HTERT RPE-1 (cell line): Measurements from ENCODE around the gene POMT1.
"Not testable (repeated sequence)": the region's sequence is repeated elsewhere in the genome, so short reads cannot be mapped to it uniquely, and the experiment has no call there.

Experiments
- in situ Hi-C: fragments of 300-500 bp; cut with MboI; formaldehyde crosslinking; loops from 4 replicates; pipeline ENCODE4 v1.14.3; 2020; ENCODE audit warnings: low sequenced_read_pairs

Gene POMT1

DNA sequence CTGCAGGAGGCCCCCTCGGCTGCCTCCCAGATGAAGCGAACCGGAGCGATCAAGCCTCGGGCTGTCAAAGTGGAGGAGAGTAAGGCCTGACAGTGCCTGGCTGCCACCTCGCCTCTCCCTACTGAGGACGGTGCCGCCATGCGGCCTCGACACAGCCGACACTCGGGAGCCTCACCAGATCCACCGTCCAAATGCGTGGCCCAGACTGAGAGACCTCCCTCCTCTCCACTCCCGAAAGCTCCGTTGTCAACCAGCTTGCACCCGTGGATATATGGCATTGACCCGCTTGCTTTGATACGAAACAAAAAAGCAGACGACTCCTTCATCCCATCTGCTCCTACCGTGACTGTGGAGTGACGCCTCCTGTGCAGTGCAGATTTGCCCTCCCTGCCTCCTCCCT is 6.9 kb upstream of the POMT1 start:
- in situ Hi-C loops, result no loop called here

DNA sequence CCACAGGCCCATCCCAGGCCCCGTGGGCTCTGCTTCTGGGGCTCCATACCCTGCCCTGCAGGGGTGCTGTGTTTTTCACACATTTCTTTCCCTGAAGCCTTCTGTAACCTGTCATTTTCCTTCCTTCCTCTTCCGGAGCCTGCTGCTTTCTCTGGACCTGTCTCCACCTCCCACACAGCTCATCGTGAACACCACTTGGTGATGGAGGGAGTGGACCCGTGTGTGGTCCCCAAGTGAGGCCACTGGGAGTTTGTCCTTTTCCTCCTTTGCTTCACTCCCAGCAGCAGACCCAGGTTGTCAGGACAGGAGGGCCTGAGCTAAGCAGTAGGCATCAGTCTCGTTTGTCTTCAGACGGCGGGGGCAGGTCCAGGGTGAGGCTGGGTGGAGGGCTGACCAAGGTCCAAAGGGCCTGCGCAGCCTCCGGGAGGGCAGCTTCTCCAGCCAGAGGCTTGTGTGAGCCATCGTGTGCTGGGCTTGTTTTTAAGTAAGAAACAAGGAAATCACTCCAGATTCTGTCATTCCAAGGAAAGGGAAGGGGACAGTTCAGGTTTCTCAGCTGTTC is 5.8 kb upstream of the POMT1 start:
- in situ Hi-C loops, result no loop called here

DNA sequence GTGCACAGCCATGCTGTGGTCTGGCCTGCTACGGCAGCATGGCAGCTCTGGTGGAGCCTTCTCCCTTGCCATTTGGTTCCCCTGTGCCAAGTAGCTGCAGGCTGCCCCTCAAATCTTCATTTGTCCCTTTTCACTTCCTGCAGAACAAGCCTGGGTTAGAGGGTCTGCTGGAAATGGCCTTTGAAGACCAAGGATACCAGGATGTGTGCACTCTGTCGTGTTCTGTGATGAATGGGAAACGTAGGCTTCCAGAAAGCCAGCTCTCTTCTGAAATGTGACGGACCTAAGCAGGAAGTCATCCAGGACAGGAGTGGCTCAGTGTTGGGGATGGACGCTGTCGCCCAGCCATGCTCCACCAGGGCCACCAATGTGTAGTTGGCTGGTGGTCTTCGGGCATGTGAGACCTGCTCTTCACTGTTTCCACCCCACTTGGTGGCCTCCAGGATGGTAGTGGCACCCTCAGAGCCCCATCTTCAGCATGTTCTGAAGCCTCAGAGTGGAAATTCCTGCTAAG is 3.4 kb upstream of the POMT1 start:
- in situ Hi-C loops, result no loop called here

DNA sequence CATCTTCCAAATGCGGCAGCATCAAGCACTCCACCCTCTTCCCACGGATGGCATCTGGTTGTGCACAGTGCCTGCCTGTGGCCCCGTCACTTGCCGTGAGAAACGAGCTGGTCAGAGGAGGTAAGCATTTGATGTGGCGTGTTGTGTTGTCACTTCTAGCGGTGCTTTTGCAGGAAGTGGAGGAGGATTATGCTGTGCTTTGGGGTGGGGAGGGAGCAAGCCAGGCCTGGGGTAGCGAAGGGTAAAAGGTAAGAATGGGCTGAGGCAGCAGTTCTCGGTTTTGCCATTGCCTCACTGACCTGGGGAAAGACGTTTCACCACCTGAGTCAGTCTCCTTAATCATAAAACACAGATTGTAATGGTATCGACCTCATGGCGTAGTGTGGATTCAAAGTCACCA is 2.3 kb upstream of the POMT1 start:
- in situ Hi-C loops, result no loop called here

DNA sequence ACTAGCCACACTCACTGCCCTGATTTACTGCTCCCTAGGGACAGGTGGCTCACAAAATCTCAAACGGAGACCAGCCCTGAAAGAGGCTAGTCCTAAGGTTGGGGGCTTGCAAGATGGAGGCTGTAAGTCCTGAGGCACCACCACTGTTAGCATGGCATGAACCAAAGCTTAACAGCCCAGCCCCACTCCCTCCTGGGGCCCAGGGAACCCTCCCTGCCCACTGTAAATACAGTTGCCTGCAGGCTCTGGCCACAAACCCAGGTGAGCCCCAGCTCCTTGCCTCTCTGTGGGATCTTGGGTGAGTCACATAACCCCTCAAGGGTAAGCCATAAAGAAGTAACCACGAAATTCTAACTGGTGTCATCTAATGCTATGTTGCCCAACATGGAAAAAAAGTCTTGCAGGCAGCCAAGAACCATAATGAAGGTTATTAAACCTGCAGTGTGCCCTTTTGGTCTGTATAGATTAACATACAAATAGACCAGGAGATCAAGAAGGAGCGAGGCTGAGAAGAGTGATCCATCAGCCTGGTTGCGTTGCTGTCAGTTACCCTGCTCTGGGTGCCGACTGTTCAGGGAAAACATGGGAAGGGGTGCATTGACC is 1.7 kb upstream of the POMT1 start:
- in situ Hi-C loops, result no loop called here

DNA sequence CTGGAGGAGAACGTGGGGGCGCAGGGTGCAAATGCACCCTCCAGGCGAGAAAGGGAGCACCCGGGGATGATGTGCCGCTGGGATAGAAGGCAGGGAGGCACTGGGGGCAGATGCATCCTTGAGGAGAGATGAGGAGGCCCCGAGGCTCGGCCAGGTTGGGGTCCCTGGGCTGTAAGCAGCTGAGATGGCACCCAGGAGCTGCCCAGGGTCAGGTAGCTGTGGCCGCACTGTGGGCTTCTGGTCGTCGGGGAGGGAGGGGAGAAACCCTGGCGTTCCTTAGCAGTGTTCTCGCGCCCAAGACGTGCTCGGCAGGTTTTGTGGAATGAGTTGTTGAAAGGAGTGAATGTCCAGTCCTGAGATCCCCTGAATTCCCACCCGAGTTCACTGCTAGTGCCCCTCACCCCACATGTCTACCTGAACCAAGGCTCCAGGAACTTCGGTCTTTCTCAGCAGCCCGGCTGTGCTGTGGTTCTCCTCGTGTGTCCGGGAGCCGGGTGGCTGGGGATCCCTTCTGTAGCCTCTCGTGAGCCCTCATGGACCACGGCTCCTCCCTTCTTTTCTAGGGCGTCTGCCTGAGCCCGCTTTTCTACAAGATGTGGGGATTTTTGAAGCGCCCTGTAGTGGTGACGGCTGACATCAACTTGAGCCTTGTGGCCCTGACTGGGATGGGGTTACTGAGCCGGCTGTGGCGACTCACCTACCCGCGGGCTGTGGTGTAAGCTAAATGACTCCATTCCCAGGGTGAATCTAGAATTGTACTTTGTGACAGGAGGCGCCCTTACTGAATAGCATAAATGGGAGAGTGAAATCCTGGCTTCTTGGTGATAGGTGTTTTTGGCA is 1.1 kb downstream of the POMT1 start:
- in situ Hi-C loops, result no loop called here

DNA sequence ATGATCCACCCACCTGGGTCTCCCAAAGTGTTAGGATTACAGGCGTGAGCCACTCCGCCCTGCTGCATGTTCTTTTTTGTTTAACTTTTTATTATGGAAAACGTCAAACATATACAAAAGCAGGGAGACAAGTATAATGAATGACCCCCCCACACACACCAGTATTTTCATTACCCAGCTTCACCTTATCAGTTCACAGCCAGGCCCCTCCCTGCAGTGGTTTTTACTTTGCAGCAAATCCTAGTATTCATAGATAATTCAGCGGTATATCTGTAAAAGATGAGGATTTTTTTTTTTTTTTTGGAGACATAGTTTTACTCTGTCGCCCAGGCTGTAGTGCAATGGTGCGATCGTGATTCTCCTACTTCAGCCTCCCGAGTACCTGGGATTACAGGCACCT is 2.3 kb downstream of the POMT1 start:
- in situ Hi-C loops, result no loop called here

DNA sequence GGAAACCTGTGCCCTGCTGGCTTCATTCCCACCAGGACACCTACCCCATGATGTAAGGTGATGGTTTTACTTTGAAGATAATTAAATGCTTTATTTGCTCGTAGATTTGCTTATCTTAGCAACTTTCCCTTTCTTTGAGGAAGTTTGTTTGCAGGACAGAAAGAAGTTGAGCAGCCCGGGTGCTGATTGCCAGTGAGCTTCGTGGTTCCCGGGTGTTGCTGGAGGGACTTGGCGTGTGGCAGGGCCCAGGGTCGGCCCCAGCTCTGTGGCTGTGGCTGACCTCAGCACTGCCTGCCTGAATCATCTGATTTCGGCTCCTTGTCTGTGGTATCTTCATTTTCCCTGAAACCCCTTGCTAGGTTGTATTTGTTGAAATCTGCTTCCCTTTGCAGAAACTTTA is 8.7 kb downstream of the POMT1 start:
- in situ Hi-C loops, result no loop called here

DNA sequence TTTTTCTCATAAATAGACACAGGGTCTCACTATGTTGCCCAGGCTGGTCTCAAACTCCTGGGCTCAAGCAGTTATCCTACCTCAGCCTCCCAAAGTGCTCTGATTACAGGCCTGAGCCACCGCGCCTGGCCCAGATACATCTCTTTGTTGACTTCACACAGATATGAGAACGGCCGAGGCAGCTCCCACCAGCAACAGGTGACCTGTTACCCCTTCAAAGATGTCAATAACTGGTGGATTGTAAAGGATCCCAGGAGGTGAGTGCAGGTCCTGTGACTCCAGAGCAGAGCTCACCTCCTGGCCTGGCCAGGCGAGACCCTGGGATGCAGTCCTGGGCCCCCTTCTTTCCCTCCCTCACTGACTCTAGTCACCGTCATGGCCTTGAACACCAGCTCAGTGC is 9.2 kb downstream of the POMT1 start:
- in situ Hi-C loops, result no loop called here

DNA sequence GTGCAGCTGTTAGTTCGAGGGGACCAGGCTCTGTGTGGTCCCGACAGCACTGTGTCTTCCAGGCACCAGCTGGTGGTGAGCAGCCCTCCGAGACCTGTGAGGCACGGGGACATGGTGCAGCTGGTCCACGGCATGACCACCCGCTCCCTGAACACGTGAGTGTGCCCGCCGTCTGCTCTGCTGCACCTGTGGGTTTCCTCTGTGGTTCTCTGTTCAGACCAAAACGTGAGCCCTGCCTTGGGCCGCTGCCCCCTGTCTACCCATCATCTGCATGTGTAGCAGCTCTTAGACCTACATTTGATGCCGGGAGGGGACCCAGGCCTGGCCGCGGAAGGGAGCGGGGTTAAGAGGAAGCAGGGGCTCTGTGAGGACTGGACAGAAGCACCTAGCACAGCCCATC is 10.5 kb downstream of the POMT1 start:
- in situ Hi-C loops, result no loop called here

DNA sequence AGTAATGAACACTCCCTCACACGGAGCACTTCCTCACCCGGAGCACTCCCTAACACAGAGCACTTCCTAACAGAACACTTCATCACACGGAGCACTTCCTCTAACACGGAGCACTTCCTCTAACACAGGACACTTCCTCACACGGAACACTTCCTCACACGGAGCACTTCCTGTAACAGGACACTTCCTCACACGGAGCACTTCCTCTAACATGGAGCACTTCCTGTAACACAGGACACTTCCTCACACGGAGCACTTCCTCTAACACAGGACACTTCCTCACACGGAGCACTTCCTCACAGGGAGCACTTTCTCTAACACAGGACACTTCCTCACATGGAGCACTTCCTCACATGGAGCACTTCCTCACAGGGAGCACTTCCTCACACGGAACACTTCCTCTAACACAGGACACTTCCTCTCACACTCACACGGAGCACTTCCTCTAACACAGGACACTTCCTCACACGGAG is 12.9 kb downstream of the POMT1 start:
- in situ Hi-C loops, result not testable (repeated sequence)

DNA sequence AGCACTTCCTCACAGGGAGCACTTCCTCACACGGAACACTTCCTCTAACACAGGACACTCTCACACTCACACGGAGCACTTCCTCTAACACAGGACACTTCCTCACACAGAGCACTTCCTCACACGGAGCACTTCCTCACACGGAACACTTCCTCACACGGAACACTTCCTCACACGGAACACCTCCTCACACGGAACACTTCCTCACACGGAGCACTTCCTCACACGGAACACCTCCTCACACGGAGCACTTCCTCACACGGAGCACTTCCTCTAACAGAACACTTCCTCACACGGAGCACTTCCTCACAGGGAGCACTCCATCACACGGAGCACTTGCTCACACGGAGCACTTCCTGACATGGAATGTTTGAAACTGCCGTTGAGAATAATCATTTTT is 13.4 kb downstream of the POMT1 start:
- in situ Hi-C loops, result no loop called here

DNA sequence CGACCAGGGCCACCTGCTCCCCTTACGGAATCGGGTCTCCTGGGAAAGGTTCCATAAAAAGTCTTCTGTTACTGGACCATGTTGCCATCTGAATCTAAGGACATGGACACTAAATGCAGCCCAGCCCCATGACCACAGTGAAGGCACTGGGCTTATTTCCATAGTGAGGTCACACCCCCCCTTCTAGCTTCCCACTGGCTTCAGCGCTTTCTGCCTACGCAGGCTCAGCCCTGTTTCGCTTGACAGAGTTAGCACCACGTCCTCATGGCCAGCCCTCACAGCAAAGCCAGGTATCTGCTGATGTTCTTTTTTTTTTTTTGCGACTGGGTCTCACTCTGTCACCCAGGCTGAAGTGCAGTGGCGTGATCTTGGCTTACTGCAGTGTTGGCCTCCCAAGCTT is 14.2 kb downstream of the POMT1 start:
- in situ Hi-C loops, result no loop called here

DNA sequence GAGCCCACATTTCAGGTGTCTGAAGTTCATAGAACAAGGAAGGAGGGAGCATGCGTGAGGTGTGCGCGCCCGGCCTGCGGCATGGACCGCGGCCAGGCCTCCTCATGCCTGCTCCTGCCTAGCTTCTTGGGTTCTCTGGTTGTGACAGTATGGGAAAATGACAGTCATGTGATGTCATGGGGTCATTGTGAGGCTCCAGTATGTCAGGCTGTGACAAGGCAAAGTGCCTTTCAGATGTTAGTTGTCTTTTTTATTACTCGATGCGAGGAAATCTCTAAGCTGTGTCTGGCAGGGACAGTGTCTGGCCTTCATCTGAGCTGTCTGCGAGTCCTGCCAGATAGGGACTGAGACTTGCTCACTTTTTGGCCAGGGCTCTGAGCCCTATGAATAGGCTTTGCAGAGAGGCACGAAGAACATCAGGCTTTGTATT is 15.1 kb downstream of the POMT1 start:
- in situ Hi-C loops, result no loop called here

DNA sequence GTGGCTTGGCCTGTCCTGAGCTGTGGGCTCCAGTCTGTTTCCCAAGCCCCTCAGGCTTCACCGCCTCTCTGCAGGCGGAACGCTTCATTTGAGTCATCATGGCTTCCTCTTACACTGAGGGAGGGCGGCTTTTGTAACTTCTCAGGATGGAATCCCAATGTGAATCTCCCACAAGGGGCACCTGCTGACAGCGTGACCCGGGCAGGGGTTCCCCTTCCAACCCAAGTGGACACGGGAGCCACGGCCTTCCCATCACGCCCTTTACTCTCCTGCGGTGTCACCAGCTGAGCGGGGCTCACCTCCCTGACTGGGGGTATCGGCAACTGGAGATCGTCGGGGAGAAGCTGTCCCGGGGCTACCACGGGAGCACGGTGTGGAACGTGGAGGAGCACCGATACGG is 15.8 kb downstream of the POMT1 start:
- in situ Hi-C loops, result no loop called here

DNA sequence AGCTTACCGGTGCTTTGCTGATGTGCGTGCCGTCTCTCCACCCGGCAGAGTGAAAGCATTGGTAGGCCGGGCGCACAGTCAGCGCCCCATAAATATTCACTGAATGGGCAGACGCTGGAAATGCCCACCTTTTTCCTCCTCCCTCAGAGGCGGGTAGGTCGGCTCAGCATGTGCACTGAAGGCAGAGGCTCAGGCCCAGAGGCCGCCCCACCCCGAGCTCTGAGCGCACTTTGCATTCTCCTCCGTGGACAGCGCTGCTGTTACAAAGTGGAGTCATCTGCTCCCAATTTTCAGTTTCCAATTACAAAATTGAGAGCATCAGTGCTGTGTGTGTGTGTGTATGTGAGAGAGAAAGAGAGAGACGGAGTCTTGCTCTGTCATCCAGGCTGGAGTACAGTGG is 17.8 kb downstream of the POMT1 start:
- in situ Hi-C loops, result no loop called here

DNA sequence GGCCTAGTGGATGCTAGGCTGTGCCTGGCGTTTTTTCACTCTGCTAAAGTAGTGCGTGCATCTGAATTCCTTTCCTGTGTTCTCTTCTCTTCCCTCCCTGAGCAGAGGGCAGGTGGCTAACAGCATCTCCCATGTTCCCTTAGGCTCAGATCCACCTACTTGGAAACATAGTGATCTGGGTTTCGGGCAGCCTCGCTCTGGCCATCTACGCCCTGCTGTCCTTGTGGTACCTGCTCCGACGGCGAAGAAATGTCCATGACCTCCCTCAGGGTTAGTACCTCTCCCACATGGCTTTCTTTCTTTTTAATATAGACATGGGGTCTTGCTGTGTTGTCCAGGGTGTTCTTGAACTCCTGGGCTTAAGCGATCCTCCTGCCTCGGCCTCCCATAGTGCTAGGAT is 18.5 kb downstream of the POMT1 start:
- in situ Hi-C loops, result no loop called here

DNA sequence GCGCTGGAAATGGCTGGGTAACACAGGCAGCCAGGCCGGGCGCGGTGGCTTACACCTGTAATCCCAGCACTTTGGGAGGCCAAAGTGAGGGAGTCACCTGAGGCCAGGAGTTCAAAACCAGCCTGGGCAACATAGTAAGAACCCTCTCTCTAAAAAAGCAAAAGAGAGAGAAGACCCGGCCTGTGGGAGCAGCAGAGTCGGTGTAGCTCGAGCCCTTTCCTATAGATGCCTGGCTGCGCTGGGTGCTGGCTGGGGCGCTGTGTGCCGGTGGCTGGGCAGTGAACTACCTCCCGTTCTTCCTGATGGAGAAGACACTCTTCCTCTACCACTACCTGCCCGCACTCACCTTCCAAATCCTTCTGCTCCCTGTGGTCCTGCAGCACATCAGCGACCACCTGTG is 19.1 kb downstream of the POMT1 start:
- in situ Hi-C loops, result no loop called here

DNA sequence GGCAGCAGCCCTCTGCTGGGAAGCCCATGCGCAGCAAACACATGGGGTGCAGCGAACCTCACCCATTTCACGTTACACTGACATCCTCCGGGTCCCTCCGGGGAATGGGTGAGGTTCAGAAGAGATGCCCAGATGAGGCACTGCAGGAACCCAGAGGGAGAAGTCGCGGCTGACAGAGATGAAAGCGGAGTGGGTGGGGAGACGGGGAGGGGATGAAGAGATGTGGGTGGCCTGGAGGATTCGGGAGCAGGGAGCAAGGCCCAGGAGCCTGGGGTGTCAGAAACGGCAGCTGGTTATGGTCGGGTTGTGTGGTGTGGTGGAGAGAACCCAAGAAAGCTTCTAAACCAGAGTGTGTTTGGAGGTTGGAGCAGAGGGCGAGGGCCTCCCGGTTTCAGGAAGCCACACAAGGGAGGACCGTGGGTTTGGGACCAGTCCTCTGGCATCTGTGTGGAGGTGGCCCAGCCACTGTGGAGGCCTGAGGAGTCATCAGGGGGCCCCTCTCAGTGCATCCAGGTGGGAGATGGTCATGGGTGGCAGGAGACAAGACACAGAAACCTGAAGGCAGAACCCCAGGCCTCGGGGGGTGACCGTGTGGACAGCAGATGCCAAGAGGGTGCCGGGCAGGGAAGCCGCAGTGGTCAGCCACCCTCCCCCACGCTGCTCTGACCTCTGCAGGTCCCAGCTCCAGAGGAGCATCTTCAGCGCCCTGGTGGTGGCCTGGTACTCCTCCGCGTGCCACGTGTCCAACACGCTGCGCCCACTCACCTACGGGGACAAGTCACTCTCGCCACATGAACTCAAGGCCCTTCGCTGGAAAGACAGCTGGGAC is 19.8 kb downstream of the POMT1 start:
- in situ Hi-C loops, result no loop called here

DNA sequence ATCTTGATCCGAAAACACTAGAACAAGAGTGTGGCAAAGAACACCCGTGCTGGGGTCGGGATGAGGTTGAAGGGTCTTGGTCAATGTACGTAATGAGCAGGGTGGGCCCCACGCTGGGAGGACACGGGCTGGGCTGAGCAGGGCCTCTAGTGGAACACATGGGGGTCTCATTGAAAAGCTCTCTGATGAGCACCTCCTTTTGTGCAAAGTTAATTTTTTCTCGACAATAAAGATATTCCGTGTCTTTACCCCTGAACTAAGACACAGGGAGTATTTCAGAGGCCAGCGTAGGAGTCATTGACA is 20.3 kb downstream of the POMT1 start:
- in situ Hi-C loops, result no loop called here
